Pulmonary artery endothelial cell (primary cell): ENCODE results near the gene SLC1A6. TPM values are rescaled to one million over a fixed set of nuclear protein-coding genes. Genes with fewer than 3 reads are reported as not detected.
"Not testable (repeated sequence)": the region's sequence is repeated elsewhere in the genome, so short reads cannot be mapped to it uniquely, and the experiment has no call there.

ENCODE experiments used
- DNase-seq: peaks from one replicate; pipeline ENCODE4 v3.0.0-alpha.2; 2011; ENCODE audit warnings: low read depth, low spot score
- total RNA-seq: library from RNA; depleted of rRNA; stranded (reverse); fragments of >200 nt; gene quantifications from 2 replicates; pipeline ENCODE4 v1.2.3, GENCODE V29; 2014

The SLC1A6 gene
- total RNA-seq, 1 donor from 2014 or later: not detected

- no peak for DNase-seq
Measured at GRCh38 chr19:14957464-14957863, 22.2 kb downstream of the SLC1A6 start.

GRCh38 chr19:14954071-14954655 lies 25.5 kb downstream of the SLC1A6 start:
- no peak for DNase-seq

- no peak for DNase-seq
Measured at GRCh38 chr19:14952767-14953166, 26.9 kb downstream of the SLC1A6 start.

GRCh38 chr19:14950421-14950820 lies 29.2 kb downstream of the SLC1A6 start:
- no peak for DNase-seq

- no peak for DNase-seq
Measured at GRCh38 chr19:14949876-14950275, 29.8 kb downstream of the SLC1A6 start.

- DNase-seq: not testable (repeated sequence)
Measured at GRCh38 chr19:14949413-14949812, 30.3 kb downstream of the SLC1A6 start.

- DNase-seq: no peak
Measured at GRCh38 chr19:14944456-14944855, 35.2 kb downstream of the SLC1A6 start.

- DNase-seq: no peak
Measured at GRCh38 chr19:14943601-14944000, 36.1 kb downstream of the SLC1A6 start.

GRCh38 chr19:14941189-14941588 lies 38.5 kb downstream of the SLC1A6 start, which contains the start of gene OR7C2:
Gene OR7C2, plus strand, starts transcription at chr19:14941489. Its CDS starts 0 bp downstream, at chr19:14941489.
- no peak for DNase-seq

GRCh38 chr19:14940266-14940665 lies 39.4 kb downstream of the SLC1A6 start:
- no peak for DNase-seq

- no peak for DNase-seq
Measured at GRCh38 chr19:14933506-14933905, 46.2 kb downstream of the SLC1A6 start.

GRCh38 chr19:14916848-14917247 lies 62.8 kb downstream of the SLC1A6 start:
- no peak for DNase-seq

- no peak for DNase-seq
Measured at GRCh38 chr19:14915116-14915515, 64.5 kb downstream of the SLC1A6 start.

- no peak for DNase-seq
Measured at GRCh38 chr19:14906711-14907110, 73.0 kb downstream of the SLC1A6 start.

- no peak for DNase-seq
Measured at GRCh38 chr19:14901675-14902260, 77.9 kb downstream of the SLC1A6 start.

Other genes with a start within 250 kb of the SLC1A6 start
- not detected in 2 replicates for gene ADGRE2, start 201.3 kb downstream of the SLC1A6 start, total RNA-seq
- not detected in 2 replicates for gene OR7A5, start 144.7 kb downstream of the SLC1A6 start, total RNA-seq
- gene OR7C1, start 144.7 kb downstream of the SLC1A6 start, total RNA-seq: not detected in 2 replicates
- gene OR7A10, start 130.9 kb downstream of the SLC1A6 start, total RNA-seq: not detected in 2 replicates
- not detected in 2 replicates for gene OR7A17, start 93.7 kb downstream of the SLC1A6 start, total RNA-seq
- gene OR7C2, start 38.4 kb downstream of the SLC1A6 start, total RNA-seq: not detected in 2 replicates
- gene CASP14, start 69.6 kb upstream of the SLC1A6 start, total RNA-seq: not detected in 2 replicates
- gene OR1I1, start 102.3 kb upstream of the SLC1A6 start, total RNA-seq: not detected in 2 replicates
- 9.4 and 12.4 TPM in 2 replicates for gene SYDE1, start 127.5 kb upstream of the SLC1A6 start, total RNA-seq
- gene NOTCH3, start 221.1 kb upstream of the SLC1A6 start, total RNA-seq: 0.95 and 1.1 TPM in 2 replicates